ENCODE results near the gene PCDH9. TPM values are rescaled to one million over a fixed set of nuclear protein-coding genes. Genes with fewer than 3 reads are reported as not detected.

PCDH9 gene
- total RNA-seq, 1 donor from 2014 or later, result 20.2 TPM

DNA sequence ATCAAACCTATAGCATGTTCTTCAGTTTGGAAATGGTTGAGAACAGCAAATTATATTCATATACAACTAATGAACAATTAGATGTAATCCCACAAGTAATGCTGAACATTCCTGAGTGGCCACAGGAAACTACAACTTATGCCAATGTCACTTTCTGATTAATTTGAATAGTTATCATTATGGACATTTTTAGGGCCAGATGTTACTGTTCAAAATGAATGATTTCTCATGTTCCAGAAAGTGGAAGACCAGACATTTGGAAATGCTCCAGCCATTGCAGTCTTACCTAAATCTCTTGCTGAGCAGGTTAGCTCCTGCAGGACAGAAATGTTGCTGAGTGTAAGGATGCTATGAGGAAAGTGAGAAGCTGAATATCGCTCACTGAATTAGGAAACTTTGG lies 819.8 kb downstream of the PCDH9 start:
- Mint-ChIP-seq H3K27me3 (no peaks in the 10 kb centered on the region), H3K4me3 (no peak overlapping the region), H3K4me1 (ENCODE audit: unreplicated experiment) (peaks cover 11% of the 10 kb centered on the region), H3K9me3 (no peaks in the 10 kb centered on the region), H3K27ac (no peak overlapping the region), H3K36me3 (no peaks in the 10 kb centered on the region)
- TF ChIP-seq, protein P1, sequence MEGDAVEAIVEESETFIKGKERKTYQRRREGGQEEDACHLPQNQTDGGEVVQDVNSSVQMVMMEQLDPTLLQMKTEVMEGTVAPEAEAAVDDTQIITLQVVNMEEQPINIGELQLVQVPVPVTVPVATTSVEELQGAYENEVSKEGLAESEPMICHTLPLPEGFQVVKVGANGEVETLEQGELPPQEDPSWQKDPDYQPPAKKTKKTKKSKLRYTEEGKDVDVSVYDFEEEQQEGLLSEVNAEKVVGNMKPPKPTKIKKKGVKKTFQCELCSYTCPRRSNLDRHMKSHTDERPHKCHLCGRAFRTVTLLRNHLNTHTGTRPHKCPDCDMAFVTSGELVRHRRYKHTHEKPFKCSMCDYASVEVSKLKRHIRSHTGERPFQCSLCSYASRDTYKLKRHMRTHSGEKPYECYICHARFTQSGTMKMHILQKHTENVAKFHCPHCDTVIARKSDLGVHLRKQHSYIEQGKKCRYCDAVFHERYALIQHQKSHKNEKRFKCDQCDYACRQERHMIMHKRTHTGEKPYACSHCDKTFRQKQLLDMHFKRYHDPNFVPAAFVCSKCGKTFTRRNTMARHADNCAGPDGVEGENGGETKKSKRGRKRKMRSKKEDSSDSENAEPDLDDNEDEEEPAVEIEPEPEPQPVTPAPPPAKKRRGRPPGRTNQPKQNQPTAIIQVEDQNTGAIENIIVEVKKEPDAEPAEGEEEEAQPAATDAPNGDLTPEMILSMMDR (conservative IDR thresholded peaks at IDR 0.05), result no peak
- no peak for DNase-seq (ENCODE audit: extremely low spot score, unreplicated experiment)

- no peak overlapping the region for H3K4me3 Mint-ChIP-seq
- H3K36me3 Mint-ChIP-seq, result no peaks in the 10 kb centered on the region
- H3K27me3 Mint-ChIP-seq, result no peaks in the 10 kb centered on the region
- TF ChIP-seq, protein P1 (conservative IDR thresholded peaks at IDR 0.05), result no peak
- no peaks in the 10 kb centered on the region for H3K9me3 Mint-ChIP-seq
- H3K4me1 Mint-ChIP-seq (ENCODE audit: unreplicated experiment), result peaks cover 8% of the 10 kb centered on the region
- DNase-seq (ENCODE audit: extremely low spot score, unreplicated experiment), result no peak
- H3K27ac Mint-ChIP-seq, result no peak overlapping the region
Observed at GRCh38 chr13:66409542-66409941, 820.6 kb downstream of the PCDH9 start.

- Mint-ChIP-seq H3K27ac (no peak overlapping the region), H3K36me3 (no peaks in the 10 kb centered on the region), H3K4me1 (ENCODE audit: unreplicated experiment) (peaks cover 3% of the 10 kb centered on the region), H3K4me3 (no peak overlapping the region), H3K27me3 (no peaks in the 10 kb centered on the region), H3K9me3 (no peaks in the 10 kb centered on the region)
- TF ChIP-seq, protein P1 (conservative IDR thresholded peaks at IDR 0.05), result no peak
- no peak for DNase-seq (ENCODE audit: extremely low spot score, unreplicated experiment)
Observed at GRCh38 chr13:66407128-66407527, 823.0 kb downstream of the PCDH9 start.

DNA sequence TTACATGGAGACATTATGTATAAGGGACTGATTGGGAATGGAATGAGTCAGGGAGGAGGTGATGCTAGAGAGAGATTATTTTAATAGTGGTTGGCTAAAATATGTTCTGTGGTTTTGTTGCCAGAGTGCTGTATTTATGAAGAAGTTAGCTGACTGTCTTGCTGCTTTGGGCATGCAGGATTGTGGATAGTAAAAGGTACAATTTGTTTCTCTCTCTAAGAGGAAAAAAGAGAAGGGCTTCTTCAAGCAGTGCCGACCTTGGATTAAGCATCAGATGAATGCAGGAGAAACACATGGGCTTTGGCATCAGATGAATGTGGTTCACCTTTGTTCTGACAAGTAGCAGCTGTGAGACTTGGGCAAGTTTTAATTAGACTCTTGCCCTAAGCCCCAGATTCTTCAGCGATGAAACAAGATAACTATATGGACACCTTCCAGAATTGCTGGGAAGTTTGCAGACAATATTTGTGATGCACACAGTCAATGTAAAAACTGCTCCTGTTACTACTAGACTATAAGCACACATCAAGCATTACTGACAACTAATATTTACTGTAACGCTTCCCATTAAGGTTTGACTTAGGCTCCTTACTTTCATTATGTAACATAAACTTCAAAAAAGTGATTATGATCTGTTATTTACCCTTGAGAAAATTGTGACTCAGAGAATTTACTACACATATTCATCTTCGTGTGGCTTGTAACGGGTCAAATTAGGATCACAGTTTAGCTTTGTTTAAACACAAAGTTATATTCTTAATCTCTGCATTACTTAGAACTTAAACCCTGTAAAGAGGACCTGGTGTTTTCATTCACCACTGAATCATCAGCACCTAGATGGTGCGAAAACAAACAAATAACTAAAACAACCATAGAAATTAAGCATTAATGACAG lies 824.0 kb downstream of the PCDH9 start:
- TF ChIP-seq, protein P1 (conservative IDR thresholded peaks at IDR 0.05), result no peak
- H3K9me3 Mint-ChIP-seq, result peaks cover 1% of the 10 kb centered on the region
- no peak overlapping the region for H3K4me3 Mint-ChIP-seq
- H3K4me1 Mint-ChIP-seq (ENCODE audit: unreplicated experiment), result peaks cover 3% of the 10 kb centered on the region
- no peak for DNase-seq (ENCODE audit: extremely low spot score, unreplicated experiment)
- H3K36me3 Mint-ChIP-seq, result no peaks in the 10 kb centered on the region
- no peaks in the 10 kb centered on the region for H3K27me3 Mint-ChIP-seq
- H3K27ac Mint-ChIP-seq, result no peak overlapping the region

DNA sequence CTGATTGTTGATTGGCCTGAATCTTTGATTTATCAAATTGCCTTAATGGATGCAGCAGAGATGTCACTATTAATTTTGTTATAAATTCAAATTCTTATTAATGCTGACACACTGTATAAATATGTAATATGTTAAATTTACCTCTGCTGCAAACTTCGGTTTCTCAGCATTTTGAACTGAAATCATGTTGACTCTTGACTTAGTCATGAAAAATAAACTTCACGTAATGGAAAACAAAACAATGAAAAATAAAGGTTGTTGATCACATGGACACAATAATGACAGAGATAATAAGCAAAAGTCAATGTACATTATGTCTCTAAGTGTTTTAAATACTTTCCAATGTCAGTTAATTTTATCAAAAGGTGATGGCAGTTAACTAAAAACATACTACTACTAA lies 827.6 kb downstream of the PCDH9 start:
- Mint-ChIP-seq H3K4me3 (no peak overlapping the region), H3K36me3 (no peaks in the 10 kb centered on the region), H3K4me1 (ENCODE audit: unreplicated experiment) (no peaks in the 10 kb centered on the region), H3K9me3 (peaks cover 6% of the 10 kb centered on the region), H3K27me3 (no peaks in the 10 kb centered on the region), H3K27ac (no peak overlapping the region)
- DNase-seq (ENCODE audit: extremely low spot score, unreplicated experiment), result no peak
- TF ChIP-seq, protein P1 (conservative IDR thresholded peaks at IDR 0.05), result no peak

All from type B pancreatic cell (in vitro differentiated cells).